Measurements from ENCODE around the gene SDC1.

SDC1 gene

DNA sequence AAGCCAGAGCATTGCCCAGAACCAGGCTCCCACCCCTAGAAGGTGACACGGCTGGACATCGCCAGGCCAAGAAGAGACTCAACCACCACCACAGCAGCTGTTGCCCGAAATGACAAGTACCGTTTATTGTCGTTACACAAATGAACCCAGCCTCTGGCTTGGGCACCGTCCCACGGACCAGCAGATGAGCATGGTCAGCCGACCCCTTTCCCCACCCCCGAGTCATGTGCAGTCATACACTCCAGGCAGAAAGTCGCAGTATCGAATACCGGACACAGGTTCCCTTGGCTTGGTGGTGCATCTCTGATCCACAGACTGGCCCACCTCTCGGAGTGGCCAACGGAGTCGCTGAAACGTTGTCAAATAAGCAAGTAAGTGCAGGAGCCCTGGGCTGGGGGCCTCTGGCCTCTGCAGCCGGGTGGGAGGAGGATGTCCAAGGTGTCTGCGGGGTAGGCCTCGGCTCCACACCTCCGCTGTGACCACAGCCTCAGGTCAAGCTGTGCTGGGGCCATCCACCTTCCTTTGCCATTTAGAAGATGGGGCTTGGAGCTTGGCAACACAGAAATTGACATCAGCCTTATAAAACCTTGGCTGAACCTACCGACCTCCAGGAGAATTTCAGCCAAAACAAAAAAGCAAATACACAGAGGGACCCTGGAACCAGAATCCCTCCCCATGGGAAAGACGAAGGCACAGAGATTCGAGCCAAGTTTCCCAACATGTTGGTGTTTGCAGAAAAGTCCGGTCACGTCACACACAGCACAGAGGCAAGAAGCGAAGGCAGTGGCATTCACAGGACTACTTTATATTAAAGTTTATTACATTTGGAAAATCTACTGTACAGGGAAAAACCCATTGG lies 24.0 kb downstream of the SDC1 start:
- H3K27ac ChIP-seq: no peak overlapping the region
- H3K9me3 ChIP-seq (ENCODE audit: control insufficient read depth, low read length): no peaks in the 10 kb centered on the region
- no peak overlapping the region for H3K4me2 ChIP-seq (ENCODE audit: low read length)
- no peaks in the 10 kb centered on the region for H3K79me2 ChIP-seq
- TF ChIP-seq, protein P1, sequence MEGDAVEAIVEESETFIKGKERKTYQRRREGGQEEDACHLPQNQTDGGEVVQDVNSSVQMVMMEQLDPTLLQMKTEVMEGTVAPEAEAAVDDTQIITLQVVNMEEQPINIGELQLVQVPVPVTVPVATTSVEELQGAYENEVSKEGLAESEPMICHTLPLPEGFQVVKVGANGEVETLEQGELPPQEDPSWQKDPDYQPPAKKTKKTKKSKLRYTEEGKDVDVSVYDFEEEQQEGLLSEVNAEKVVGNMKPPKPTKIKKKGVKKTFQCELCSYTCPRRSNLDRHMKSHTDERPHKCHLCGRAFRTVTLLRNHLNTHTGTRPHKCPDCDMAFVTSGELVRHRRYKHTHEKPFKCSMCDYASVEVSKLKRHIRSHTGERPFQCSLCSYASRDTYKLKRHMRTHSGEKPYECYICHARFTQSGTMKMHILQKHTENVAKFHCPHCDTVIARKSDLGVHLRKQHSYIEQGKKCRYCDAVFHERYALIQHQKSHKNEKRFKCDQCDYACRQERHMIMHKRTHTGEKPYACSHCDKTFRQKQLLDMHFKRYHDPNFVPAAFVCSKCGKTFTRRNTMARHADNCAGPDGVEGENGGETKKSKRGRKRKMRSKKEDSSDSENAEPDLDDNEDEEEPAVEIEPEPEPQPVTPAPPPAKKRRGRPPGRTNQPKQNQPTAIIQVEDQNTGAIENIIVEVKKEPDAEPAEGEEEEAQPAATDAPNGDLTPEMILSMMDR (IDR thresholded peaks at IDR 0.05): no peak
- no peaks in the 10 kb centered on the region for H3K36me3 ChIP-seq (ENCODE audit: control insufficient read depth, insufficient read depth, low read length)
- H3K27me3 ChIP-seq (ENCODE audit: control insufficient read depth, insufficient read depth, low read length): no peaks in the 10 kb centered on the region
- H3K4me1 ChIP-seq: no peaks in the 10 kb centered on the region
- no peak overlapping the region for H3K4me3 ChIP-seq (ENCODE audit: low read depth, low read length)
- H3K9ac ChIP-seq: no peak overlapping the region
- H2AFZ ChIP-seq: no peak overlapping the region

DNA sequence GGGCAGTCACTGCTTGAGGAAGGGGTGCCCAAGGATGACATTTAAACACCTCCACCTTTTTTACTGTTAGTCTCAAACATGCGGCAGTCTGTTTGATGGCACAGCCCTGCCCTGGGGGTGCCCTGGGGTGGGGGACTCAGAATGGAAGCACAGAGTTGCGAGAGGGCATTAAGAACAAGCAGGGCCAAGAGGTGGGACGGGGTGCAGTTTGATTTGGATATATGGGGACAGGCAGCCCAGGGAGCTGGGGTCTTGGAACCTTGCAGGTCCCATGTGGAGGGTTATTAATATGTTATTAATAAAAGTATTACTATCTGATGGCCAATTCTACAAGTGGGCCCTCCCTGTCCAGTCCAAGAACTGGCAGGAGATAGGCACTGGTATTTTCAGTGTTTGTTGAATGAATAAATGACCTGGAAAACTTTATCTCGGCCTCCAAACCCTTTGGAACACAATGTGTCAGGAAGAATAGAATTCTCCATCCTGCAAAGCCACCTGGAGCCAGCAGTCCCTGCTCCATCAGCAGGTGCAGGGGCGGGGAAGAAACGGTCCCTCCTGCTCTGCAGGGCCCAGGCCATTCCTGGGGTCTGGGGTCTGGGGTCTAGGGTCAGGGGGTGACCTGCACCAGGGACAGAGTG lies 25.2 kb downstream of the SDC1 start:
- H3K9ac ChIP-seq: no peak overlapping the region

DNA sequence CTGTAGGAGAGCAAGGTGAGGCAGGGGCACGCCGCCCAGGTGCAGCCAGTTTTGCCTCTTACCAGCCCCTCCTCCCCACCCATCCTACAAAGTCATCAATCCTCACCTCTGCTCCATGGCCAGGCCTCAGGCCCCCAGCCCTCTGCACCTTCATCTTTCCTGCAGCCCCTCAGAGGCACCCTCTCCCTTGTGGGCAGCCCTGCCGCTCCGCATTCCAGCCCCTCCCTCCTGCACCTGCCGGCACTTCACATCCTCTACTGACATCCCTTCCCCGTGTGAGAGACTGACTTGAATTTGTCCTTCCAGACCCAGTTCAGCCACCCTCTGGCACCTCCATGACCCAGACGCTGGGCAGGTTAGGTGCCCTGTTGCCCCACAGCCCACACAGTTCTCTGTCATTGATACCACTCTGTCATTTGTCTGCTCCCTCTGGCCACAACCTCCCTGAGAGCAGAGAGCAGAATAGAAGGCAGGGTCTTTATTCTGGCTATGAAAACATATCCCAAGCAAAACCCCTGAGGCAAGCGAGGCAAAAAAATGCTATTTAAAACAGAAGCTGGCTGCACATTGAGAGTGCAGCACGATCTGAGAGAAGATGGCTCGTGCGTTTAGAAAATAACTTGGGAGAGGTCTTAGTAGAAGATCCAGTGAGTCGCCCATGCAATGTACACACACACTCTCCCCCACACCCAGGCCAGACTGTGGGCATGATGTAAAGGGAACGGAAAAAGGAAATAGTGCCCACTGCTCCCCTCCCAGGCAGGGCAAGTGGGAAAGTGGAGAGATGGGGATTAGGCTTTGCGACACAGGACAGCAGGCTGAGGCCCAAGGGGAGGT lies 25.9 kb downstream of the SDC1 start:
- no peak overlapping the region for H3K9ac ChIP-seq
- H3K27me3 ChIP-seq (ENCODE audit: control insufficient read depth, insufficient read depth, low read length): no peaks in the 10 kb centered on the region
- H3K4me3 ChIP-seq (ENCODE audit: low read depth, low read length): no peak overlapping the region
- no peak overlapping the region for H2AFZ ChIP-seq
- no peaks in the 10 kb centered on the region for H3K79me2 ChIP-seq
- no peak overlapping the region for H3K4me2 ChIP-seq (ENCODE audit: low read length)
- TF ChIP-seq, protein P1 (IDR thresholded peaks at IDR 0.05): no peak
- no peak overlapping the region for H3K27ac ChIP-seq
- H3K36me3 ChIP-seq (ENCODE audit: control insufficient read depth, insufficient read depth, low read length): no peaks in the 10 kb centered on the region
- H3K9me3 ChIP-seq (ENCODE audit: control insufficient read depth, low read length): no peaks in the 10 kb centered on the region
- no peaks in the 10 kb centered on the region for H3K4me1 ChIP-seq

More for the DNA sequence above, 25.2 kb downstream of the SDC1 start:
- no peaks in the 10 kb centered on the region for H3K4me1 ChIP-seq
- H3K9me3 ChIP-seq (ENCODE audit: control insufficient read depth, low read length): no peaks in the 10 kb centered on the region
- TF ChIP-seq, protein P1 (IDR thresholded peaks at IDR 0.05): no peak
- no peak overlapping the region for H2AFZ ChIP-seq
- H3K79me2 ChIP-seq: no peaks in the 10 kb centered on the region
- no peaks in the 10 kb centered on the region for H3K36me3 ChIP-seq (ENCODE audit: control insufficient read depth, insufficient read depth, low read length)
- H3K27ac ChIP-seq: no peak overlapping the region
- H3K4me3 ChIP-seq (ENCODE audit: low read depth, low read length): no peak overlapping the region
- H3K4me2 ChIP-seq (ENCODE audit: low read length): no peak overlapping the region
- H3K27me3 ChIP-seq (ENCODE audit: control insufficient read depth, insufficient read depth, low read length): no peaks in the 10 kb centered on the region

DNA sequence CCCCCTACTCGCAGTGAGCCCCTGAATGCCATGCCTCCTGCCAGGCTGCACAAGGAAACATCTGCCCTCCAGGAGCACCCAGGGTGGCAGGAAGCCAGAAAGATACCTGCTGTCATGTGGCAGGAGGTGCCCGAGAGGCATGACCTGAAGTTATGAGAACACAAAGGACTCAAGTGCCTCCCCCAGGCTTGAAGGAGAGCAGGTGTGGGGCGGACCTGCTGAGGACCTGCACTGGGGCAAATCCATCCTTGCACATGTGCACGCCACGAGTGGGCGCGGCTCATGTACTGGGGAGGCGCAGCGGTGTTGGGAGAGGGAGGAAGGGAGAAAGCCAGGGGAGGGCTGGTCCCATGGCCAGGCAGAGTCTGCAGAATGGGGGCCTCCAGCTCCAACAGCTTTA lies 26.9 kb downstream of the SDC1 start:
- Histone ChIP-seq H3K27ac (no peak overlapping the region), H3K27me3 (ENCODE audit: control insufficient read depth, insufficient read depth, low read length) (no peaks in the 10 kb centered on the region), H3K36me3 (ENCODE audit: control insufficient read depth, insufficient read depth, low read length) (no peaks in the 10 kb centered on the region), H3K9ac (no peak overlapping the region), H3K79me2 (no peaks in the 10 kb centered on the region), H2AFZ (no peak overlapping the region), H3K4me3 (ENCODE audit: low read depth, low read length) (no peak overlapping the region), H3K4me2 (ENCODE audit: low read length) (no peak overlapping the region), H3K9me3 (ENCODE audit: control insufficient read depth, low read length) (no peaks in the 10 kb centered on the region), H3K4me1 (no peaks in the 10 kb centered on the region)
- TF ChIP-seq, protein P1 (IDR thresholded peaks at IDR 0.05): no peak

Measured in parathyroid adenoma (tissue), 2 donors.